OCI-LY3 (cell line): ENCODE data around the gene DYNC1LI1.
"Not testable (repeated sequence)": the region's sequence is repeated elsewhere in the genome, so short reads cannot be mapped to it uniquely, and the experiment has no call there.

Source experiments
- EZH2phosphoT487 ChIP-seq: fragments of 200-600 bp; shearing (Covaris generic); IDR thresholded peaks from 2 replicates; pipeline ENCODE4 v1.6.1; 2018; ENCODE audit warnings: antibody characterized with exemption, mixed run types, low read depth
- TF ChIP-seq, protein P1 (sequence below): fragments of 200-600, 300-600 bp; sonication (generic); IDR thresholded peaks from 2 replicates; pipeline ENCODE4 v1.5.1; 2014; ENCODE audit warnings: antibody characterized with exemption, low read length, low read depth

- TF ChIP-seq, protein P1, sequence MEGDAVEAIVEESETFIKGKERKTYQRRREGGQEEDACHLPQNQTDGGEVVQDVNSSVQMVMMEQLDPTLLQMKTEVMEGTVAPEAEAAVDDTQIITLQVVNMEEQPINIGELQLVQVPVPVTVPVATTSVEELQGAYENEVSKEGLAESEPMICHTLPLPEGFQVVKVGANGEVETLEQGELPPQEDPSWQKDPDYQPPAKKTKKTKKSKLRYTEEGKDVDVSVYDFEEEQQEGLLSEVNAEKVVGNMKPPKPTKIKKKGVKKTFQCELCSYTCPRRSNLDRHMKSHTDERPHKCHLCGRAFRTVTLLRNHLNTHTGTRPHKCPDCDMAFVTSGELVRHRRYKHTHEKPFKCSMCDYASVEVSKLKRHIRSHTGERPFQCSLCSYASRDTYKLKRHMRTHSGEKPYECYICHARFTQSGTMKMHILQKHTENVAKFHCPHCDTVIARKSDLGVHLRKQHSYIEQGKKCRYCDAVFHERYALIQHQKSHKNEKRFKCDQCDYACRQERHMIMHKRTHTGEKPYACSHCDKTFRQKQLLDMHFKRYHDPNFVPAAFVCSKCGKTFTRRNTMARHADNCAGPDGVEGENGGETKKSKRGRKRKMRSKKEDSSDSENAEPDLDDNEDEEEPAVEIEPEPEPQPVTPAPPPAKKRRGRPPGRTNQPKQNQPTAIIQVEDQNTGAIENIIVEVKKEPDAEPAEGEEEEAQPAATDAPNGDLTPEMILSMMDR: not testable (repeated sequence)
- TF ChIP-seq EZH2phosphoT487: not testable (repeated sequence)
These were observed 51.7 kb downstream of the DYNC1LI1 start for GRCh38 chr3:32518921-32519320.
